KMS-11 (cell line): ENCODE data around the gene RHEX.

Experiments
- H2AFZ ChIP-seq: fragments of 200-600 bp; sonication (generic); 2 replicates; pipeline ENCODE4 v1.6.1; 2016; ENCODE audit warnings: antibody characterized with exemption, mixed run types, low read depth
- H3K27ac ChIP-seq: fragments of 200-600 bp; sonication (generic); 2 replicates; pipeline ENCODE4 v1.6.1; 2016; ENCODE audit warnings: mild to moderate bottlenecking, mixed run types
- H3K27me3 ChIP-seq: fragments of 200-600 bp; sonication (generic); 2 replicates; pipeline ENCODE4 v1.6.1; 2017; ENCODE audit warnings: mild to moderate bottlenecking, low read depth, mixed run types, moderate library complexity; ENCODE audit not compliant: insufficient read depth
- H3K36me3 ChIP-seq: fragments of 200-600 bp; sonication (generic); 2 replicates; pipeline ENCODE4 v1.6.1; 2017; ENCODE audit warnings: mild to moderate bottlenecking, mixed run types; ENCODE audit not compliant: insufficient read depth
- H3K4me1 ChIP-seq: fragments of 200-600 bp; sonication (generic); 2 replicates; pipeline ENCODE4 v1.6.1; 2016; ENCODE audit warnings: mild to moderate bottlenecking, low read depth, mixed run types; ENCODE audit not compliant: poor library complexity, severe bottlenecking
- H3K4me2 ChIP-seq: fragments of 200-600 bp; sonication (generic); 2 replicates; pipeline ENCODE4 v1.7.0; 2016; ENCODE audit warnings: mild to moderate bottlenecking, mixed run types
- H3K4me3 ChIP-seq: fragments of 200-600 bp; sonication (generic); IDR thresholded peaks from 2 replicates; pipeline ENCODE4 v1.6.1; 2017; ENCODE audit warnings: low read depth, low read length, mixed read lengths; ENCODE audit not compliant: insufficient read depth
- H3K79me2 ChIP-seq: fragments of 200-600 bp; sonication (generic); 2 replicates; pipeline ENCODE4 v1.6.1; 2016; ENCODE audit warnings: low read depth, mixed run types; ENCODE audit not compliant: insufficient read depth
- H3K9ac ChIP-seq: fragments of 200-600 bp; sonication (generic); 2 replicates; pipeline ENCODE4 v1.6.1; 2016; ENCODE audit warnings: mild to moderate bottlenecking, mixed run types
- H4K20me1 ChIP-seq: fragments of 200-600 bp; sonication (generic); 2 replicates; pipeline ENCODE4 v1.6.1; 2016; ENCODE audit warnings: mild to moderate bottlenecking, mixed run types; ENCODE audit not compliant: insufficient read depth
- CTCF ChIP-seq: fragments of 200-600 bp; sonication (generic); conservative IDR thresholded peaks from 2 replicates; pipeline ENCODE4 v1.6.1; 2017; ENCODE audit warnings: low read depth, mild to moderate bottlenecking, antibody characterized with exemption, low read length, moderate library complexity, mixed read lengths

RHEX gene

DNA sequence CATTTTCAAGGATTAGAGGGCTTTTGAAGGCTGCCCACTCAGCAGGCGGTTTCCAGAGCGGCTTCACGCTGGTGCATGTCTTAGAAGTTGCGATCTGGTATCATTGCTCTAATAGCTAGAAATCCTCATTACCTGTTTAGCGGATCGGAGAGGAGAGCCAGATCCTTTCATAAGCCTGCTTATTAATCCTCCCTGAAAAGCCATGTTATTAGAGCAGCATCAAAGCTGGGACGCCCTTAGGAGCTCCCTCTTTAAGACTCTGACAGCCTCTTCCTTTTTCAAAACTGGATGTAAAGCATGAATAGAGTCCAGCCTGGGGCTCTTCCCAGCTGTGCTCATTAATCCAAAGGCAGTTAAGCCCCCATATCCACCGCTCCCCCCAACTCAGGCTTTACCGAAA lies 15.4 kb upstream of the RHEX start:
- no peaks in the 10 kb centered on the region for H4K20me1 ChIP-seq
- no peak for TF ChIP-seq CTCF
- no peak overlapping the region for H2AFZ ChIP-seq
- no peak overlapping the region for H3K4me3 ChIP-seq
- 0 out of 2 replicates have a peak overlapping the region, but pooled peaks have one; percentile 34 for H3K4me2 ChIP-seq
- no peaks in the 10 kb centered on the region for H3K79me2 ChIP-seq
- H3K27ac ChIP-seq: no peak overlapping the region
- no peak overlapping the region for H3K9ac ChIP-seq
- H3K4me1 ChIP-seq: peaks cover 44% of the 10 kb centered on the region
- no peaks in the 10 kb centered on the region for H3K27me3 ChIP-seq
- no peaks in the 10 kb centered on the region for H3K36me3 ChIP-seq

- Histone ChIP-seq H4K20me1 (no peaks in the 10 kb centered on the region), H3K4me2 (peak overlapping the region; percentile 41), H3K36me3 (no peaks in the 10 kb centered on the region), H3K4me1 (peaks cover 46% of the 10 kb centered on the region), H3K9ac (no peak overlapping the region), H2AFZ (peak overlapping the region; percentile 55; the same call in 1 of the 2 replicates), H3K4me3 (no peak overlapping the region), H3K79me2 (no peaks in the 10 kb centered on the region), H3K27me3 (no peaks in the 10 kb centered on the region), H3K27ac (no peak overlapping the region)
- no peak for TF ChIP-seq CTCF
Observed at GRCh38 chr1:206039046-206039973, 13.7 kb upstream of the RHEX start.

- Histone ChIP-seq H3K9ac (no peak overlapping the region), H3K27ac (no peak overlapping the region), H3K4me1 (peaks cover 53% of the 10 kb centered on the region), H2AFZ (no peak overlapping the region), H3K4me2 (no peak overlapping the region), H4K20me1 (no peaks in the 10 kb centered on the region), H3K27me3 (no peaks in the 10 kb centered on the region), H3K79me2 (no peaks in the 10 kb centered on the region), H3K36me3 (no peaks in the 10 kb centered on the region), H3K4me3 (no peak overlapping the region)
- no peak for TF ChIP-seq CTCF
Observed at GRCh38 chr1:206040328-206040727, 12.6 kb upstream of the RHEX start.

DNA sequence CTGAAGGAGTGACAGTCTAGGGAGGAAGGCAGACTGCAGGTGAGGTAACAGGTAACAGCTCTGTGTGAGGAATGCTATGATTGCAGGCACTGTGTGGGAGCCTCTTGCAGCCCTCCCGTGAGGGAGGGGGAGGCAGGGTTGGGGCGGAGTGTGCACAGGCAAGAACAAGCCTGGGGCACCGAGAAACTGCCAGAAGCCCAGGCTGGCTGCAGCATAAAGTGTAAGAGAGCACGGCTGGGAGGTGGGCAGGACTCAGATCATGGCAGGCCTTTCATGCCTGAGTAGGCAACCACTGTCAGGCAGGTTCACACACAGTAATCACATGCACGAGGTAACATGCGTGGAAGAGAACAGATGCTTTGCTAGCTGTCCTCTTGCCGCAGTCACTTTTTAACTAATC lies 11.3 kb upstream of the RHEX start:
- H3K9ac ChIP-seq: no peak overlapping the region
- H2AFZ ChIP-seq: no peak overlapping the region
- H3K4me1 ChIP-seq: peaks cover 57% of the 10 kb centered on the region
- no peak overlapping the region for H3K27ac ChIP-seq
- no peak overlapping the region for H3K4me2 ChIP-seq
- H3K79me2 ChIP-seq: no peaks in the 10 kb centered on the region
- H3K36me3 ChIP-seq: no peaks in the 10 kb centered on the region
- TF ChIP-seq CTCF: no peak
- H3K4me3 ChIP-seq: no peak overlapping the region
- H4K20me1 ChIP-seq: no peaks in the 10 kb centered on the region
- H3K27me3 ChIP-seq: no peaks in the 10 kb centered on the region
